Endothelial cell (in vitro differentiated cells): ENCODE results near the gene UGT1A8. TPM values are rescaled to one million over a fixed set of nuclear protein-coding genes. Genes with fewer than 3 reads are reported as not detected.
"Not testable (repeated sequence)": the region's sequence is repeated elsewhere in the genome, so short reads cannot be mapped to it uniquely, and the experiment has no call there.

Source experiments
- DNase-seq: peaks from one replicate; pipeline ENCODE4 v3.0.0; 2021; ENCODE audit warnings: low spot score
- H3K27ac Mint-ChIP-seq: one replicate; pipeline ENCODE4 v1.8.0; 2021; ENCODE audit warnings: mixed read lengths, inconsistent platforms; ENCODE audit not compliant: unreplicated experiment
- H3K27me3 Mint-ChIP-seq: one replicate; pipeline ENCODE4 v1.8.0; 2021; ENCODE audit warnings: mild to moderate bottlenecking, moderate library complexity, mixed read lengths, inconsistent platforms; ENCODE audit not compliant: unreplicated experiment
- H3K36me3 Mint-ChIP-seq: one replicate; pipeline ENCODE4 v1.8.0; 2021; ENCODE audit warnings: mild to moderate bottlenecking, low read depth, mixed read lengths, inconsistent platforms; ENCODE audit not compliant: unreplicated experiment
- H3K4me1 Mint-ChIP-seq: one replicate; pipeline ENCODE4 v1.8.0; 2021; ENCODE audit warnings: mild to moderate bottlenecking, mixed read lengths, inconsistent platforms; ENCODE audit not compliant: unreplicated experiment
- H3K4me3 Mint-ChIP-seq: one replicate; pipeline ENCODE4 v1.8.0; 2021; ENCODE audit warnings: mild to moderate bottlenecking, mixed read lengths, inconsistent platforms; ENCODE audit not compliant: unreplicated experiment
- H3K9me3 Mint-ChIP-seq: one replicate; pipeline ENCODE4 v1.8.0; 2021; ENCODE audit warnings: mixed read lengths, inconsistent platforms; ENCODE audit not compliant: unreplicated experiment
- total RNA-seq: library from RNA; stranded (reverse); fragmentation: NEBNext Ultra II Directional; extraction: Animal tissue kit (Norgen Biotek cat#: 25700); gene quantifications from one replicate; pipeline ENCODE4 v1.2.1, GENCODE V29; 2021; ENCODE audit not compliant: unreplicated experiment
- TF ChIP-seq, protein P1 (sequence below): fragments of 200-600 bp; sonication (generic); IDR thresholded peaks from one replicate; pipeline ENCODE4 v1.5.0; 2021; ENCODE audit warnings: antibody characterized with exemption; ENCODE audit not compliant: unreplicated experiment

The UGT1A8 gene
- total RNA-seq, 1 donor from 2014 or later: not detected

DNA sequence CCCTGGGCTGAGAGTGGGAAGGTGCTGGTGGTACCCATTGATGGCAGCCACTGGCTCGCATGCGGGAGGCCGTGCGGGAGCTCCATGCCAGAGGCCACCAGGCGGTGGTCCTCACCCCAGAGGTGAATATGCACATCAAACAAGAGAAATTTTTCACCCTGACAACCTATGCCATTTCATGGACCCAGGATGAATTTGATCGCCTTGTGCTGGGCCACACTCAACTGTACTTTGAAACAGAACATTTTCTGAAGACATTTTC, 129.8 kb downstream of the UGT1A8 start:
- TF ChIP-seq, protein P1, sequence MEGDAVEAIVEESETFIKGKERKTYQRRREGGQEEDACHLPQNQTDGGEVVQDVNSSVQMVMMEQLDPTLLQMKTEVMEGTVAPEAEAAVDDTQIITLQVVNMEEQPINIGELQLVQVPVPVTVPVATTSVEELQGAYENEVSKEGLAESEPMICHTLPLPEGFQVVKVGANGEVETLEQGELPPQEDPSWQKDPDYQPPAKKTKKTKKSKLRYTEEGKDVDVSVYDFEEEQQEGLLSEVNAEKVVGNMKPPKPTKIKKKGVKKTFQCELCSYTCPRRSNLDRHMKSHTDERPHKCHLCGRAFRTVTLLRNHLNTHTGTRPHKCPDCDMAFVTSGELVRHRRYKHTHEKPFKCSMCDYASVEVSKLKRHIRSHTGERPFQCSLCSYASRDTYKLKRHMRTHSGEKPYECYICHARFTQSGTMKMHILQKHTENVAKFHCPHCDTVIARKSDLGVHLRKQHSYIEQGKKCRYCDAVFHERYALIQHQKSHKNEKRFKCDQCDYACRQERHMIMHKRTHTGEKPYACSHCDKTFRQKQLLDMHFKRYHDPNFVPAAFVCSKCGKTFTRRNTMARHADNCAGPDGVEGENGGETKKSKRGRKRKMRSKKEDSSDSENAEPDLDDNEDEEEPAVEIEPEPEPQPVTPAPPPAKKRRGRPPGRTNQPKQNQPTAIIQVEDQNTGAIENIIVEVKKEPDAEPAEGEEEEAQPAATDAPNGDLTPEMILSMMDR: no peak
- Mint-ChIP-seq H3K4me1 (no peaks in the 10 kb centered on the region), H3K27ac (no peak overlapping the region), H3K9me3 (peaks cover 15% of the 10 kb centered on the region), H3K27me3 (peaks cover 2% of the 10 kb centered on the region), H3K36me3 (peaks cover 5% of the 10 kb centered on the region), H3K4me3 (no peak overlapping the region)
- DNase-seq: no peak

DNA sequence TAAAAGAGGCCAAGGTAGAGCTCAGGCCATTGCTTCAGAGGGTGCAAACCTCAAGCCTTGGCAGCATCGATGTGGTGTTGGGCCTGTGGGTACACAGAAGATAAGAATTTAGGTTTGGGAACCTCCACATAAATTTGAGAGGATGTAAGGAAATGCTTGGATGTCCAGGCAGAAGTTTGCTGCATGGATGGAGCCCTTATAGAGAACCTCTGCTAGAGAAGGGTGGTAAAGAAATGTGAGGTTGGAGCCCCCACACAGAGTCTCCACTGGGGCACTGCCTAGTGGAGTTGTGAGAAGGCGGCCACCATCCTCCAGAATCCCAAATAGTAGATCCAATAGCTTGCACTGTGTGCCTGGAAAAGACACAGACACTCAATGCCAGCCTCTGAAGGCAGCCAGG, 133.3 kb downstream of the UGT1A8 start:
- H3K9me3 Mint-ChIP-seq: peaks cover 15% of the 10 kb centered on the region
- DNase-seq, H3K4me1 Mint-ChIP-seq, H3K27me3 Mint-ChIP-seq, H3K36me3 Mint-ChIP-seq, H3K4me3 Mint-ChIP-seq, H3K27ac Mint-ChIP-seq: not testable (repeated sequence)

DNA sequence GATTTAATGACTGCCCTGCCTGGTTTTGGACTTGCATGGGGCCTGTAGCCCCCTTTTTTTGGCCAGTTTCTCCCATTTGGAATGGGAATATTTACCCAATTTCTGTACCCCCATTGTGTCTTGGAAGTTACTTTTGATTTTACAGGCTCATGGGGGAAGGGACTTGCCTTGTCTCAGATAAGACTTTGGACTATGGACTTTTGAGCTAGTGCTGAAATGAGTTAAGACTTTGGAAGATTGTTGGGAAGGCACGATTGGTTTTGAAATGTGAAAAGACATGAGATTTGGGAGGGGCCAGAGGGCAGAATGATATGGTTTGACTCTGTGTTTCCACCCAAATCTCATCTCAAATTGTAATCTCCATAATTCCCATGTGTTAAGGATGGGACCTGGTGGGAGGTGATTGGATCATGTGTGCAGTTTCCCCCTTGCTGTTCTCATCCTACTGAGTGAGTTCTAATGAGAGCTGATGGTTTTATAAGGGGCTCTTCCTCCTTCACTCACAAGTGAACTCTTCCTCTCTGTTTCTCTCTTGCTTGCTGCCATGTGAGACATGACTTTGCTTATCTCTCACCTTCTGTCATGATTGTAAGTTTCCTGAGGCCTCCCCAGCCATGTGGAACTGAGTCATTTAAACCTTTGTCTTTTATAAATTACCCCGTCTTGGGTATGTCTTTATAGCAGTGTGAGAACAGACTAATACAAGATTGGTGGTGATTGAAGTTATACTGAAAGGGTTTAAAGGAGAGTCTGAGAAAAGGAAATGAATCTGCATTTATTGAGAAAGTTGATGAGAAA, 134.0 kb downstream of the UGT1A8 start:
- not testable (repeated sequence) for H3K27ac Mint-ChIP-seq, H3K36me3 Mint-ChIP-seq, DNase-seq, H3K27me3 Mint-ChIP-seq, H3K4me1 Mint-ChIP-seq
- H3K4me3 Mint-ChIP-seq: peak overlapping the region; percentile 49
- peaks cover 15% of the 10 kb centered on the region for H3K9me3 Mint-ChIP-seq

DNA sequence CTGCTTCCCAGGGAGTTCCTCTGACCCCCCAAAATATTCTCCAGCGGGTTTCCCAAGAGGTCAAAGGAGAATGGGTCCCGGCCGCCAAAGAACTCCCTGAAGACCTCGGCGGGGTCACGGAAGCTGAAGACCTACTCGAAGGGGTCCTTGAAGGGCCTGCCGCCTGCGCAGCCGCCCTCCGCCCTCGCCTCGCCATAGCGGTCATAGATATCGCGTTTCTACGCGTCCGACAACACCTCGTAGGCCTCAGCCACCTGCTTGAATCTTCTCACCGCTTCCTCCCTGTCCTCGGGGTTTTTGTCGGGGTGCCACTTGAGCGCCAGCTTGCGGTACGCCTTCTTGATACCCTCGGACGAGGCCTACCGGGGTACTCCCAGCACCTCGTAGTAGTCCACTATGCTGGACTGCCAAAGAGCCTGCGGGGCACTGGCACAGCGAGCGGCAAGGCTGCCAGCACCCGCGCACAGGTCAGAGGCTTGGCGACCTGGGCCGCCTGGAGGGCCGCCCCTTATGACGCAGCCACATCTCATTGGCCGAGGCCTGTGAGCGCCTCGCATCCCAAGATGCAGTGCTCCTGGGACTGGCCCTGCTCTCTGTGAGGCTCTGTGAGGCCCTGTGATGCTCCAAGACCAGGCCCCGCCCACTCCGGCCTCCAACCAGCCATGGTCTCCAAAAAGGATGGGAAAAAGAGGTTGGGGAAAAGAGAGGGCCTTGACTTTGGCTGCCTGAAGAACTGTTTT, 137.6 kb downstream of the UGT1A8 start:
- H3K9me3 Mint-ChIP-seq: peaks cover 11% of the 10 kb centered on the region
- DNase-seq: no peak
- no peaks in the 10 kb centered on the region for H3K4me1 Mint-ChIP-seq
- no peak overlapping the region for H3K4me3 Mint-ChIP-seq
- peaks cover 5% of the 10 kb centered on the region for H3K36me3 Mint-ChIP-seq
- TF ChIP-seq, protein P1: no peak
- H3K27ac Mint-ChIP-seq: no peak overlapping the region
- H3K27me3 Mint-ChIP-seq: no peaks in the 10 kb centered on the region

DNA sequence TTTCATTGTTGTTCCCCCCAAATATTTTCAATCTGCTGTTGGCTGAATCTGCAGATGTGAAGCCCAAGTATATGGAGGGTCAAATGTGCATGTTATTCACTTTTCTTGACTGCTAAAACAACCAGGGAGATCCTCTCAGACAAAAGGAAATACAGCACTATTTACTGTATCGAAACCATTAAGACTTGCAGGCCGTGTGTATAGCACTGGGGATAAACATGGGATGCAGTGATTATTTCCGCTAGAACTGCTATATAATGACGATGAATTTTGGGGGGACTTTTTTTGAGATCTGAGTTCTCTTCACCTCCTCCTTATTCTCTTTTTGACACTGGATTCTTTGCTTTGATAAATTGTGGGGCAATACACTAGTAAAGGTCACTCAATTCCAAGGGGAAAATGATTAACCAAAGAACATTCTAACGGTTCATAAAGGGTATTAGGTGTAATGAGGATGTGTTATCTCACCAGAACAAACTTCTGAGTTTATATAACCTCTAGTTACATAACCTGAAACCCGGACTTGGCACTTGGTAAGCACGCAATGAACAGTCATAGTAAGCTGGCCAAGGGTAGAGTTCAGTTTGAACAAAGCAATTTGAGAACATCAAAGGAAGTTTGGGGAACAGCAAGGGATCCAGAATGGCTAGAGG, 139.1 kb downstream of the UGT1A8 start:
- no peak overlapping the region for H3K4me3 Mint-ChIP-seq
- peaks cover 5% of the 10 kb centered on the region for H3K9me3 Mint-ChIP-seq
- no peak overlapping the region for H3K27ac Mint-ChIP-seq
- peaks cover 4% of the 10 kb centered on the region for H3K36me3 Mint-ChIP-seq
- no peaks in the 10 kb centered on the region for H3K4me1 Mint-ChIP-seq
- no peak for DNase-seq
- H3K27me3 Mint-ChIP-seq: no peaks in the 10 kb centered on the region
- TF ChIP-seq, protein P1: no peak
